Measurements from ENCODE around the gene KLHL29. TPM values are rescaled to one million over a fixed set of nuclear protein-coding genes. Genes with fewer than 3 reads are reported as not detected.

The KLHL29 gene
- total RNA-seq, 1 experiment from 2014 or later, result 16.7 TPM

DNA sequence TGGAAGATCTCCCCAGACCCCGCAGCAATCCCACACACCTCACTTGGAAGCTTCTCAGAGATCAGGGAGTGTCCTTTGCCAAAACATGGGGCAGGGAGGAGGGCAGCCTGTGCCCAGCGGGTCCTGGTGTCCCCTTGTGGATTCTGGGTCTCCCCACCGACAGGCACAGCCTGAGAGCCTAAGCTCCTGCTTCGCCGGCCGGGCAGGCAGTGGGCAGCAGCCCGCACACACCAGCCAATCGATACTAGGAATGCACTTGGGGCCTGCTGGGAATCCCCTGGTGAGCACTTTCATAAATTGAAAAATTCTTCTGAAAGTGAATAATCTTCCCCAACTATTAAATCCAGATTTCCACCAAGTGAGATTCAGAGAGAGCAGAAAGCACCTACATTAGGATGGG is 296.0 kb downstream of the KLHL29 start:
- Histone ChIP-seq H3K36me3 (ENCODE audit: control insufficient read depth in 1 of 2, insufficient read depth in 2 of 2, low read length in 2 of 2) (no peaks in the 10 kb centered on the region), H3K27ac (ENCODE audit: low read depth, low read length) (no peak overlapping the region), H3K4me1 (ENCODE audit: control insufficient read depth in 1 of 2, insufficient read depth in 2 of 2, low read length in 2 of 2) (no peaks in the 10 kb centered on the region), H3K9me3 (ENCODE audit: control insufficient read depth in 1 of 2, insufficient read depth in 1 of 2, low read depth in 1 of 2, low read length in 2 of 2) (no peaks in the 10 kb centered on the region), H3K79me2 (ENCODE audit: insufficient read depth, low read length) (no peaks in the 10 kb centered on the region), H3K9me2 (ENCODE audit: insufficient read depth) (no peaks in the 10 kb centered on the region), H2AFZ (ENCODE audit: low read depth, low read length, poor library complexity, severe bottlenecking) (no peak overlapping the region), H3K27me3 (ENCODE audit: insufficient read depth, low read length) (no peaks in the 10 kb centered on the region), H3K4me3 (replicated peaks in 1 of 2; ENCODE audit: low read depth in 1 of 2, low read length in 2 of 2) (no peak overlapping the region), H3K4me2 (ENCODE audit: low read length) (no peak overlapping the region), H3K9ac (ENCODE audit: low read length) (no peak overlapping the region), H4K20me1 (ENCODE audit: insufficient read depth) (no peaks in the 10 kb centered on the region)
- no peak for ATAC-seq
- POLR2A ChIA-PET, result no interaction called here
- CTCF ChIA-PET, result no interaction called here
- intact Hi-C loops (cut with micrococcal nuclease), result no loop called here
- no peak for DNase-seq (ENCODE audit: low read depth, low spot score)
- RAD21 ChIA-PET (ENCODE audit: low non-redundant PET in 1 of 2, low total read pairs in 2 of 2, uncharacterized antibody in 2 of 2, unreplicated experiment in 2 of 2), result no interaction called here
- BruUV-seq (replicated peaks), result no TSS peak
- TF ChIP-seq FOSL1 (IDR thresholded peaks at IDR 0.05; ENCODE audit: low read depth), result no peak
- TF ChIP-seq, protein P1, sequence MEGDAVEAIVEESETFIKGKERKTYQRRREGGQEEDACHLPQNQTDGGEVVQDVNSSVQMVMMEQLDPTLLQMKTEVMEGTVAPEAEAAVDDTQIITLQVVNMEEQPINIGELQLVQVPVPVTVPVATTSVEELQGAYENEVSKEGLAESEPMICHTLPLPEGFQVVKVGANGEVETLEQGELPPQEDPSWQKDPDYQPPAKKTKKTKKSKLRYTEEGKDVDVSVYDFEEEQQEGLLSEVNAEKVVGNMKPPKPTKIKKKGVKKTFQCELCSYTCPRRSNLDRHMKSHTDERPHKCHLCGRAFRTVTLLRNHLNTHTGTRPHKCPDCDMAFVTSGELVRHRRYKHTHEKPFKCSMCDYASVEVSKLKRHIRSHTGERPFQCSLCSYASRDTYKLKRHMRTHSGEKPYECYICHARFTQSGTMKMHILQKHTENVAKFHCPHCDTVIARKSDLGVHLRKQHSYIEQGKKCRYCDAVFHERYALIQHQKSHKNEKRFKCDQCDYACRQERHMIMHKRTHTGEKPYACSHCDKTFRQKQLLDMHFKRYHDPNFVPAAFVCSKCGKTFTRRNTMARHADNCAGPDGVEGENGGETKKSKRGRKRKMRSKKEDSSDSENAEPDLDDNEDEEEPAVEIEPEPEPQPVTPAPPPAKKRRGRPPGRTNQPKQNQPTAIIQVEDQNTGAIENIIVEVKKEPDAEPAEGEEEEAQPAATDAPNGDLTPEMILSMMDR (IDR thresholded peaks at IDR 0.05 in 2 of 3, conservative IDR thresholded peaks at IDR 0.05 in 1 of 3; ENCODE audit: borderline replicate concordance in 1 of 3, insufficient read depth in 1 of 3, low read depth in 2 of 3, low read length in 2 of 3), result no peak
- TF ChIP-seq YY1 (IDR thresholded peaks at IDR 0.05; ENCODE audit: extremely low read depth, insufficient replicate concordance, low read depth, low read length), result no peak
- TF ChIP-seq JUND (IDR thresholded peaks at IDR 0.05), result no peak

DNA sequence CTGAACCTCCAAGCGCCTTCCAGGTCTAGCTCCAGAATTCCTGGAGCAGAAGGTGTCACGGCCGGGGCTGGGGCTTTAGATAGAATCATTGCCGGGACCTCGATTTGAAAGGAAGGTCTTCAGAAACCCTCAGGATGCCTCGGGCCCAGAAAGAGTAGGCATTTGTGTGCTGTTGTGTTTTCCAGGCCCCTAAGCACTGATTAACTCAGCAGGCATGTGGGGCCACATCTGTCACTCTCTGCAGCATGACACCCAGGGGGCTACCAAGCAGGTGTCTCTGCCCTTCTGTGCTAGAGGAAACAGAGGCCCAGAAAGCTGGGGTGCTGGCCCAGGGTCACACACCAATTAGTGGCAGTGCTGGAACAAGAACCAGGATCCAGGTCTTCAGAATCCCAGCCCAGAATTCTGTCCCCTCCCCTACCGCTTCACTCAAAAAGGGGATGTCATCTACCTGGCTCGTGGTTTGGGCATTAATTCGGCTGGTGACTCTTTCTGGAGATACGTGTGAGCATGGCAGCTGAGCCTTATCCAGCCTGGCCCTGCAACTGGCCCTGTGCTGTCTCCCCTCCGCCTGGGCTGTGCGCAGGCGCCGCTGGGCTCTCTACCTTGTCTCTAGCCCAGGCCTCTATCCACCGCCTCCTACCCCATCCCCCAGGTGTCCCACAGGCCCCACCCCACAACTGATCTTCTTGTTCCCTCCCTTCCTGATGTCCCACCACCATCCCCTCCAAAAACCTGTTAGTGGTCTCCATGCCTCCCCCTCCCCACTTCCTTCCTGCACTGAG is 296.6 kb downstream of the KLHL29 start:
- ChIA-PET CTCF (no interaction called here), POLR2A (no interaction called here), RAD21 (ENCODE audit: low non-redundant PET in 1 of 2, low total read pairs in 2 of 2, uncharacterized antibody in 2 of 2, unreplicated experiment in 2 of 2) (no interaction called here)
- no peak overlapping the region for H3K4me3 ChIP-seq (replicated peaks in 1 of 2; ENCODE audit: low read depth in 1 of 2, low read length in 2 of 2)
- no peak overlapping the region for H3K9ac ChIP-seq (ENCODE audit: low read length)
- no peaks in the 10 kb centered on the region for H3K9me3 ChIP-seq (ENCODE audit: control insufficient read depth in 1 of 2, insufficient read depth in 1 of 2, low read depth in 1 of 2, low read length in 2 of 2)
- no TSS peak for BruUV-seq (replicated peaks)
- no peak overlapping the region for H2AFZ ChIP-seq (ENCODE audit: low read depth, low read length, poor library complexity, severe bottlenecking)
- no peaks in the 10 kb centered on the region for H3K27me3 ChIP-seq (ENCODE audit: insufficient read depth, low read length)
- H3K9me2 ChIP-seq (ENCODE audit: insufficient read depth), result no peaks in the 10 kb centered on the region
- intact Hi-C loops (cut with micrococcal nuclease), result no loop called here
- H3K27ac ChIP-seq (ENCODE audit: low read depth, low read length), result no peak overlapping the region
- no peaks in the 10 kb centered on the region for H3K36me3 ChIP-seq (ENCODE audit: control insufficient read depth in 1 of 2, insufficient read depth in 2 of 2, low read length in 2 of 2)
- no peaks in the 10 kb centered on the region for H3K4me1 ChIP-seq (ENCODE audit: control insufficient read depth in 1 of 2, insufficient read depth in 2 of 2, low read length in 2 of 2)
- no peak for DNase-seq (ENCODE audit: low read depth, low spot score)
- no peaks in the 10 kb centered on the region for H4K20me1 ChIP-seq (ENCODE audit: insufficient read depth)
- ATAC-seq, result no peak
- no peaks in the 10 kb centered on the region for H3K79me2 ChIP-seq (ENCODE audit: insufficient read depth, low read length)
- H3K4me2 ChIP-seq (ENCODE audit: low read length), result no peak overlapping the region
- TF ChIP-seq, protein P2, sequence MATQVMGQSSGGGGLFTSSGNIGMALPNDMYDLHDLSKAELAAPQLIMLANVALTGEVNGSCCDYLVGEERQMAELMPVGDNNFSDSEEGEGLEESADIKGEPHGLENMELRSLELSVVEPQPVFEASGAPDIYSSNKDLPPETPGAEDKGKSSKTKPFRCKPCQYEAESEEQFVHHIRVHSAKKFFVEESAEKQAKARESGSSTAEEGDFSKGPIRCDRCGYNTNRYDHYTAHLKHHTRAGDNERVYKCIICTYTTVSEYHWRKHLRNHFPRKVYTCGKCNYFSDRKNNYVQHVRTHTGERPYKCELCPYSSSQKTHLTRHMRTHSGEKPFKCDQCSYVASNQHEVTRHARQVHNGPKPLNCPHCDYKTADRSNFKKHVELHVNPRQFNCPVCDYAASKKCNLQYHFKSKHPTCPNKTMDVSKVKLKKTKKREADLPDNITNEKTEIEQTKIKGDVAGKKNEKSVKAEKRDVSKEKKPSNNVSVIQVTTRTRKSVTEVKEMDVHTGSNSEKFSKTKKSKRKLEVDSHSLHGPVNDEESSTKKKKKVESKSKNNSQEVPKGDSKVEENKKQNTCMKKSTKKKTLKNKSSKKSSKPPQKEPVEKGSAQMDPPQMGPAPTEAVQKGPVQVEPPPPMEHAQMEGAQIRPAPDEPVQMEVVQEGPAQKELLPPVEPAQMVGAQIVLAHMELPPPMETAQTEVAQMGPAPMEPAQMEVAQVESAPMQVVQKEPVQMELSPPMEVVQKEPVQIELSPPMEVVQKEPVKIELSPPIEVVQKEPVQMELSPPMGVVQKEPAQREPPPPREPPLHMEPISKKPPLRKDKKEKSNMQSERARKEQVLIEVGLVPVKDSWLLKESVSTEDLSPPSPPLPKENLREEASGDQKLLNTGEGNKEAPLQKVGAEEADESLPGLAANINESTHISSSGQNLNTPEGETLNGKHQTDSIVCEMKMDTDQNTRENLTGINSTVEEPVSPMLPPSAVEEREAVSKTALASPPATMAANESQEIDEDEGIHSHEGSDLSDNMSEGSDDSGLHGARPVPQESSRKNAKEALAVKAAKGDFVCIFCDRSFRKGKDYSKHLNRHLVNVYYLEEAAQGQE (IDR thresholded peaks at IDR 0.05; ENCODE audit: low read depth), result no peak
- TF ChIP-seq JUND (IDR thresholded peaks at IDR 0.05), result no peak
- no peak for TF ChIP-seq RAD21 (IDR thresholded peaks at IDR 0.05; ENCODE audit: low read depth)
- TF ChIP-seq CBX3 (IDR thresholded peaks at IDR 0.05; ENCODE audit: low read depth), result no peak
- TF ChIP-seq SIN3A (IDR thresholded peaks at IDR 0.05; ENCODE audit: low read depth), result no peak
- TF ChIP-seq, protein P3, sequence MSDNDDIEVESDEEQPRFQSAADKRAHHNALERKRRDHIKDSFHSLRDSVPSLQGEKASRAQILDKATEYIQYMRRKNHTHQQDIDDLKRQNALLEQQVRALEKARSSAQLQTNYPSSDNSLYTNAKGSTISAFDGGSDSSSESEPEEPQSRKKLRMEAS (IDR thresholded peaks at IDR 0.05), result no peak
- no peak for TF ChIP-seq FOSL1 (IDR thresholded peaks at IDR 0.05; ENCODE audit: low read depth)
- no peak for TF ChIP-seq CEBPB (IDR thresholded peaks at IDR 0.05; ENCODE audit: low read depth)
- TF ChIP-seq YY1 (IDR thresholded peaks at IDR 0.05; ENCODE audit: extremely low read depth, insufficient replicate concordance, low read depth, low read length), result no peak
- TF ChIP-seq SRF (IDR thresholded peaks at IDR 0.05; ENCODE audit: low read depth), result no peak
- no peak for TF ChIP-seq ELF1 (IDR thresholded peaks at IDR 0.05; ENCODE audit: borderline replicate concordance, low read depth)
- no peak for TF ChIP-seq TCF7L2 (IDR thresholded peaks at IDR 0.05; ENCODE audit: borderline replicate concordance, extremely low read depth, insufficient read depth, insufficient read length)
- TF ChIP-seq POLR2AphosphoS5 (IDR thresholded peaks at IDR 0.05; ENCODE audit: low read depth, low read length), result no peak
